Stomach (tissue), 9 donors: Measurements from ENCODE around the gene POLR2L. TPM values are rescaled to one million over a fixed set of nuclear protein-coding genes. Genes with fewer than 3 reads are reported as not detected.

Experiments used
- DNase-seq, 2 donors: peaks; one replicate each; pipeline versions ENCODE4 v3.0.0 to v3.0.0-alpha.2; 2013 to 2019
- H3K27ac ChIP-seq, 5 donors: fragments of 200-600 bp in 4 of 5; sonication (generic) in 4 of 5; one replicate each; pipeline ENCODE4 v1.5.1; 2013 to 2019; ENCODE audit warnings: mild to moderate bottlenecking in 1 of 5, moderate library complexity in 1 of 5
- H3K27me3 ChIP-seq, 3 donors: fragments of 200-600 bp; sonication (generic); one replicate each; pipeline ENCODE4 v1.5.1; 2017 to 2019; ENCODE audit warnings: mixed run types in 1 of 3
- H3K36me3 ChIP-seq, 4 donors: fragments of 200-600 bp; sonication (generic); 1 replicate in 3 of 4; 2 replicates in 1 of 4; pipeline ENCODE4 v1.5.1; 2016 to 2019
- H3K4me1 ChIP-seq, 4 donors: fragments of 200-600 bp; sonication (generic); one replicate each; pipeline ENCODE4 v1.5.1; 2016 to 2019
- H3K4me3 ChIP-seq, 4 donors: fragments of 200-600 bp; sonication (generic) in 3 of 4; one replicate each; pipeline ENCODE4 v1.5.1; 2016 to 2019; ENCODE audit warnings: mild to moderate bottlenecking in 1 of 4
- H3K9me3 ChIP-seq, 4 donors: fragments of 200-600 bp; sonication (generic); one replicate each; pipeline ENCODE4 v1.5.1; 2016 to 2019
- CTCF ChIP-seq, 7 experiments: fragments of 450-650 bp in 4 of 7; fragments of 200-600 bp in 3 of 7; sonication (generic) in 3 of 7; IDR thresholded peaks; one replicate each; pipeline ENCODE4 v1.5.1; 2016 to 2019; ENCODE audit warnings: antibody characterized with exemption in 7 of 7, control low read depth in 2 of 7, mild to moderate bottlenecking in 1 of 7
- EP300 ChIP-seq: sonication (generic); formaldehyde crosslinking; IDR thresholded peaks from one replicate; pipeline ENCODE4 v1.6.1; 2017; ENCODE audit warnings: antibody characterized with exemption
- POLR2A ChIP-seq, 4 donors: fragments of 450-650 bp; IDR thresholded peaks; one replicate each; pipeline ENCODE4 v1.6.1; 2016; ENCODE audit warnings: antibody characterized with exemption in 4 of 4, control low read depth in 2 of 4, mild to moderate bottlenecking in 1 of 4, moderate library complexity in 1 of 4
- POLR2AphosphoS5 ChIP-seq, 3 donors: sonication (generic); formaldehyde crosslinking; IDR thresholded peaks; one replicate each; pipeline ENCODE4 v1.6.1; 2016; ENCODE audit warnings: antibody characterized with exemption in 3 of 3
- WGBS, 5 donors: extraction: QIAGEN DNeasy Blood & Tissue Kit in 3 of 5; methylation state at CpG; one replicate each; pipeline versions ENCODE4 v1.1.5 to v1.1.7; 2013 to 2018; 5-methylcytosine and 5-hydroxymethylcytosine counted together
- intact Hi-C: fragments of 100-400 bp; cut with DNase I; formaldehyde crosslinking; loops from one replicate; pipeline ENCODE4 v1.15.1; 2023; ENCODE audit warnings: low total_unique reads
- polyA plus RNA-seq, 3 donors: library from polyadenylated mRNA; stranded (reverse); fragments of 200-250 nt; gene quantifications; one replicate each; pipeline ENCODE4 v1.2.3, GENCODE V29; 2013
- total RNA-seq, 5 donors: library from RNA; depleted of rRNA; stranded (reverse); fragments of >200 nt; gene quantifications; one replicate each; pipeline versions ENCODE4 v1.1.0 to v1.2.3, GENCODE V29; 2014 to 2016
- donor health status: healthy with polysubstance abuse.
- donor health status: Bipolar disorder and iron deficiency.
- donor health status: healthy.

Gene POLR2L
- total and polyA plus RNA-seq, 8 donors, result 13.8 to 407 (median 110) TPM

GRCh38 chr11:819129-819931 lies 23.0 kb downstream of the POLR2L start:
- TF ChIP-seq EP300 (no peak), POLR2AphosphoS5 (IDR thresholded peaks at IDR 0.05) (peak; percentile 29 to 93 (median 93)), CTCF (IDR thresholded peaks at IDR 0.05) (peak in 5 of 7 experiments; percentile 9 to 42 (median 15)), POLR2A (IDR thresholded peaks at IDR 0.05) (peak in 1 of 4 donors; percentile 16)
- peaks cover 40 to 54% (median 50%) of the 10 kb centered on the region in 4 donors for H3K4me1 ChIP-seq
- no peaks in the 10 kb centered on the region for H3K9me3 ChIP-seq
- peak; percentile 96 to 97 for DNase-seq
- intact Hi-C loops, result no loop called here
- peak overlapping the region; percentile 72 to 97 (median 94) for H3K4me3 ChIP-seq
- peaks cover 0 to 7% (median 0%) of the 10 kb centered on the region in 3 donors for H3K27me3 ChIP-seq
- peak overlapping the region; percentile 94 to 98 (median 96) for H3K27ac ChIP-seq
- WGBS, 5 donors, result 1 to 5% (median 1%) methylated on average over 15 to 96 of the region's 96 CpGs
- H3K36me3 ChIP-seq, result peaks cover 21 to 44% (median 40%) of the 10 kb centered on the region in 4 donors

- peaks cover 15 to 44% (median 39%) of the 10 kb centered on the region in 4 donors for H3K36me3 ChIP-seq
- DNase-seq, result peak; percentile 64 to 92
- intact Hi-C loops, result no loop called here
- H3K4me1 ChIP-seq, result peaks cover 33 to 46% (median 43%) of the 10 kb centered on the region in 4 donors
- WGBS, 5 donors, result 15 to 24% (median 19%) methylated on average over 12 to 20 of the region's 20 CpGs
- H3K27ac ChIP-seq, result peak within 1 kb of the TSS; percentile 94 to 98 (median 96)
- no peaks in the 10 kb centered on the region for H3K9me3 ChIP-seq
- TF ChIP-seq POLR2AphosphoS5 (IDR thresholded peaks at IDR 0.05) (peak in 2 of 3 donors; percentile 78 to 85), CTCF (IDR thresholded peaks at IDR 0.05) (no peak), EP300 (no peak), POLR2A (IDR thresholded peaks at IDR 0.05) (no peak)
- peak within 1 kb of the TSS; percentile 72 to 97 (median 94) for H3K4me3 ChIP-seq
- no peaks in the 10 kb centered on the region for H3K27me3 ChIP-seq
Observed at GRCh38 chr11:818396-819128, 23.8 kb downstream of the POLR2L start, which contains the start of gene PNPLA2. PNPLA2 (plus strand) TSS chr11:818914; CDS start chr11:819719, 805 bp downstream.

- H3K36me3 ChIP-seq, result peaks cover 22 to 45% (median 40%) of the 10 kb centered on the region in 4 donors
Observed at GRCh38 chr11:816433-816779, 25.9 kb downstream of the POLR2L start.

GRCh38 chr11:815675-816432 lies 26.5 kb downstream of the POLR2L start:
- no peak for DNase-seq
- Histone ChIP-seq H3K9me3 (no peaks in the 10 kb centered on the region), H3K27ac (no peak overlapping the region), H3K4me1 (peaks cover 23 to 34% (median 31%) of the 10 kb centered on the region in 4 donors), H3K36me3 (peaks cover 23 to 48% (median 42%) of the 10 kb centered on the region in 4 donors), H3K27me3 (no peaks in the 10 kb centered on the region), H3K4me3 (no peak overlapping the region)
- no peak for TF ChIP-seq EP300
- no peak for TF ChIP-seq CTCF (IDR thresholded peaks at IDR 0.05)
- no peak for TF ChIP-seq POLR2AphosphoS5 (IDR thresholded peaks at IDR 0.05)
- TF ChIP-seq POLR2A (IDR thresholded peaks at IDR 0.05), result no peak
- WGBS, 5 donors, result 84 to 88% (median 87%) methylated on average over 9 to 11 of the region's 11 CpGs
- intact Hi-C loops, result no loop called here

More at GRCh38 chr11:816433-816779, 25.9 kb downstream of the POLR2L start:
- no peak overlapping the region for H3K4me3 ChIP-seq
- DNase-seq, result no peak
- H3K27me3 ChIP-seq, result no peaks in the 10 kb centered on the region
- TF ChIP-seq EP300 (no peak), POLR2A (IDR thresholded peaks at IDR 0.05) (no peak), POLR2AphosphoS5 (IDR thresholded peaks at IDR 0.05) (no peak)
- 75 to 81% (median 78%) methylated on average over 11 of the region's 11 CpGs for WGBS, 5 donors
- no peak overlapping the region for H3K27ac ChIP-seq
- intact Hi-C loops, result no loop called here
- H3K4me1 ChIP-seq, result peaks cover 23 to 34% (median 31%) of the 10 kb centered on the region in 4 donors
- H3K9me3 ChIP-seq, result no peaks in the 10 kb centered on the region
